ENCODE results near the gene ZHX3. TPM values are rescaled to one million over a fixed set of nuclear protein-coding genes. Genes with fewer than 3 reads are reported as not detected.

The ZHX3 gene
- total and polyA plus RNA-seq, 2 donors (not counting 1 experiment from before 2014, with no cell fraction given): 4.3 to 22.2 TPM

- H3K27me3 Mint-ChIP-seq: no peaks in the 10 kb centered on the region
Measured at GRCh38 chr20:41232973-41233926, 84.3 kb downstream of the ZHX3 start.

More at GRCh38 chr20:41232973-41233926, 84.3 kb downstream of the ZHX3 start:
- Histone ChIP-seq H3K4me1 (ENCODE audit: control insufficient read depth in 2 of 2, insufficient read depth in 2 of 2, low read length in 2 of 2) (peaks cover 9 to 15% of the 10 kb centered on the region in 2 donors), H3K4me3 (ENCODE audit: control extremely low read depth in 1 of 5, extremely low read depth in 1 of 5, insufficient read depth in 1 of 5, low read depth in 2 of 5, low read length in 4 of 5) (no peak overlapping the region), H3K36me3 (replicated peaks in 1 of 2; ENCODE audit: control extremely low read depth in 1 of 2, control insufficient read depth in 1 of 2, extremely low read depth in 1 of 2, insufficient read depth in 2 of 2, low read length in 1 of 2) (no peaks in the 10 kb centered on the region), H3K27ac (ENCODE audit: low read length in 2 of 2) (no peak overlapping the region), H3K27me3 (replicated peaks in 1 of 4; ENCODE audit: control extremely low read depth in 1 of 4, control insufficient read depth in 3 of 4, insufficient read depth in 4 of 4, low read length in 3 of 4) (no peaks in the 10 kb centered on the region), H3K79me2 (ENCODE audit: control insufficient read depth, insufficient read depth, low read length) (peaks cover 4% of the 10 kb centered on the region), H3K9me3 (ENCODE audit: control extremely low read depth in 1 of 3, control insufficient read depth in 2 of 3, insufficient read depth in 1 of 3, low read length in 2 of 3) (peaks cover 0 to 1% (median 0%) of the 10 kb centered on the region in 3 donors), H3K4me2 (replicated peaks; ENCODE audit: low read depth, low read length, poor library complexity, severe bottlenecking) (peak overlapping the region; percentile 46), H4K20me1 (ENCODE audit: control insufficient read depth, insufficient read depth, low read length, poor library complexity, severe bottlenecking) (no peaks in the 10 kb centered on the region), H2AFZ (ENCODE audit: insufficient read depth, low read depth, low read length, poor library complexity, severe bottlenecking) (no peak overlapping the region), H3K9ac (ENCODE audit: low read length) (no peak overlapping the region)
- 98% methylated on average over 5 of the region's 6 CpGs for WGBS (ENCODE audit: insufficient coverage)
- Mint-ChIP-seq H3K4me1 (peaks cover 26% of the 10 kb centered on the region), H3K4me3 (peak overlapping the region; percentile 17), H3K27ac (peak overlapping the region; percentile 8), H3K9me3 (ENCODE audit: insufficient read depth) (no peaks in the 10 kb centered on the region)
- TF ChIP-seq, protein P1, sequence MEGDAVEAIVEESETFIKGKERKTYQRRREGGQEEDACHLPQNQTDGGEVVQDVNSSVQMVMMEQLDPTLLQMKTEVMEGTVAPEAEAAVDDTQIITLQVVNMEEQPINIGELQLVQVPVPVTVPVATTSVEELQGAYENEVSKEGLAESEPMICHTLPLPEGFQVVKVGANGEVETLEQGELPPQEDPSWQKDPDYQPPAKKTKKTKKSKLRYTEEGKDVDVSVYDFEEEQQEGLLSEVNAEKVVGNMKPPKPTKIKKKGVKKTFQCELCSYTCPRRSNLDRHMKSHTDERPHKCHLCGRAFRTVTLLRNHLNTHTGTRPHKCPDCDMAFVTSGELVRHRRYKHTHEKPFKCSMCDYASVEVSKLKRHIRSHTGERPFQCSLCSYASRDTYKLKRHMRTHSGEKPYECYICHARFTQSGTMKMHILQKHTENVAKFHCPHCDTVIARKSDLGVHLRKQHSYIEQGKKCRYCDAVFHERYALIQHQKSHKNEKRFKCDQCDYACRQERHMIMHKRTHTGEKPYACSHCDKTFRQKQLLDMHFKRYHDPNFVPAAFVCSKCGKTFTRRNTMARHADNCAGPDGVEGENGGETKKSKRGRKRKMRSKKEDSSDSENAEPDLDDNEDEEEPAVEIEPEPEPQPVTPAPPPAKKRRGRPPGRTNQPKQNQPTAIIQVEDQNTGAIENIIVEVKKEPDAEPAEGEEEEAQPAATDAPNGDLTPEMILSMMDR (IDR thresholded peaks at IDR 0.05): no peak
- TF ChIP-seq EZH2 (IDR thresholded peaks at IDR 0.05; ENCODE audit: borderline replicate concordance, insufficient read depth, low read depth, low read length, poor library complexity, severe bottlenecking): no peak
- POLR2A ChIA-PET: no interaction called here
- CTCF ChIA-PET: interaction anchor here (0.9 to 5.0 kb wide), 18 partner anchors 10 to 265 kb away, joined by 3 to 48 read pairs (median 6); partner anchors contain the start of genes LPIN3 and ZHX3
- ATAC-seq (ENCODE audit: low read depth): peak; percentile 41
- no peak for DNase-seq
- intact Hi-C loops (cut with micrococcal nuclease): loop anchor here (1.0 to 5.0 kb wide), 6 partner anchors 16 to 266 kb away; partner anchors contain the start of gene LPIN3

Measured in B cell (primary cell).